RWPE2 (cell line): ENCODE results near the gene OVOL2.

Experiments used
- ATAC-seq: fragments of 200-7000 bp; cut with Tn5 transposase; 3 replicates; pipeline ENCODE4 v1.9.1; 2021; ENCODE audit warnings: low read depth
- DNase-seq: peaks from one replicate; pipeline ENCODE4 v3.0.0-alpha.2; 2020; ENCODE audit warnings: low spot score
- H3K27ac ChIP-seq: fragments of 450-650 bp; 2 replicates; pipeline ENCODE4 v1.5.1; 2017; ENCODE audit warnings: mild to moderate bottlenecking; ENCODE audit not compliant: poor library complexity, severe bottlenecking
- H3K27me3 ChIP-seq: fragments of 250-450 bp; sonication (Bioruptor Pico); 2 replicates; pipeline ENCODE4 v1.5.1; 2021; ENCODE audit warnings: mild to moderate bottlenecking, moderate library complexity; ENCODE audit not compliant: insufficient read depth, poor library complexity, severe bottlenecking
- H3K36me3 ChIP-seq: fragments of 250-450 bp; sonication (Bioruptor Pico); 2 replicates; pipeline ENCODE4 v1.5.1; 2020; ENCODE audit warnings: low read depth, mild to moderate bottlenecking, moderate library complexity
- H3K4me1 ChIP-seq: fragments of 250-450 bp; sonication (Bioruptor Pico); 2 replicates; pipeline ENCODE4 v1.5.1; 2021; ENCODE audit warnings: mild to moderate bottlenecking, moderate library complexity; ENCODE audit not compliant: insufficient read depth, poor library complexity, severe bottlenecking
- H3K4me3 ChIP-seq: fragments of 250-450 bp; sonication (Bioruptor Pico); 2 replicates; pipeline ENCODE4 v1.5.1; 2021; ENCODE audit warnings: mild to moderate bottlenecking, moderate library complexity; ENCODE audit not compliant: severe bottlenecking
- H3K9me3 ChIP-seq: fragments of 250-450 bp; sonication (Bioruptor Pico); 2 replicates; pipeline ENCODE4 v1.5.1; 2021; ENCODE audit warnings: mild to moderate bottlenecking, moderate library complexity; ENCODE audit not compliant: severe bottlenecking
- CTCF ChIP-seq: fragments of 450-650 bp; IDR thresholded peaks from one replicate; pipeline ENCODE4 v1.5.1; 2017; ENCODE audit warnings: mild to moderate bottlenecking, moderate library complexity; ENCODE audit not compliant: poor library complexity, severe bottlenecking

The OVOL2 gene

DNA sequence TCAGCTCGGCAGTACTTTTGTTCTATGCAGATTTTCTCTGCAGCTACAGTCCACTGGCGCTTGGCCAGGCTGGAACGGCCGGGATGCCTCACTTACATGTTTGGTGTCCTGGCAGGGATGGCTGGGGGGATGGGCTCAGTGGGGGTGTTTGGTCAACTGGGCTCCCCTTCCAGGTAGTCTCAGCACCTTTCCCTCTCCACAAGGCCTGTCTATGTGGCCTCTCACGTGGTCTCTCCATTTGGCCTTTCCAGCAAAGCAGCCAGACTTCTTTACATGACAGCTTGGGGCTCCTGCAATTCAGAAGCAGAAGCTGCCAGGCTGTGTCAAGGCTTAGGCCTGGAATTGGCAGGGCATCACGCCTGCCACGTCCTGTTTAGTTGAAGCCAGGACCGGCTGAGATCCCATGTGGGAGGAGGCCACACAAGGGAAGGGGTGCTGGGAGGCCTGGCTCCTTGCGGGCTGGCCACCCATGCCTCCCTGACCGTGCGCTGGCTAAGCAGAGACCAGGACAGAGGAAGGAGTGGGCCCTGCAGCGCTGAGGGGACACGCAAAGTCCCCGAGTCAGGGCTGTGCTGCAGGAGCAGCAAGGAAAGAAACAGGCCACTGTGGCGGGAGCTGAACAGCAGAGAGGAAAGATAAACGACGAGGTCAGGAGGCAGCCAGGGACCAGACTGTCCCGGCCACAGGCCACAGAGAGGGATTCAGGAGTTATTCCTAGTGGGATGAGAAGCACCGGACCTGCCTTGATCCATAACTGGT, 50.0 kb downstream of the OVOL2 start:
- ATAC-seq, result no peak
- Histone ChIP-seq H3K36me3 (no peaks in the 10 kb centered on the region), H3K4me1 (no peaks in the 10 kb centered on the region), H3K27ac (no peak overlapping the region), H3K27me3 (no peaks in the 10 kb centered on the region), H3K9me3 (no peaks in the 10 kb centered on the region), H3K4me3 (no peak overlapping the region)
- no peak for TF ChIP-seq CTCF
- no peak for DNase-seq

DNA sequence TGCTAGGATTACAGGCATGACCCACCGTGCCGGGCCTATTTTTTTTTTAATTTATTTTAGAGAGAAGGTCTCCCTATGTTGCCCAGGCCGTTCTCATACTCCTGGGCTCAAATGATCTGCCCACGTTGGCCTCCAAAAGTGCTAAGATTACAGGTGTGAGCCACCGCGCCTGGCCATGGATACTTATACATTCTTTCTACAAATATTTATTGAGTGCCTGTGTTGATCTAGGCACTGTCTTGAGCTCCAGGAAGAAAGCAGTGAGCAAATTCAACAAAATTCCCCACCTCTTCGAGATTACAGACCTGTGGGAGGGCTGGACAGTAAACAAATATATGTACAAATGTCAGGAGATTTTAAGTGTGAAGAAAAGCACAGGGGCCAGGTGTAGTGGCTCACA, 51.0 kb downstream of the OVOL2 start:
- Histone ChIP-seq H3K27me3 (no peaks in the 10 kb centered on the region), H3K27ac (no peak overlapping the region), H3K9me3 (no peaks in the 10 kb centered on the region), H3K4me3 (no peak overlapping the region), H3K36me3 (no peaks in the 10 kb centered on the region), H3K4me1 (peaks cover 1% of the 10 kb centered on the region)
- ATAC-seq (no peak), DNase-seq (no peak)
- TF ChIP-seq CTCF, result no peak

- ATAC-seq (no peak), DNase-seq (no peak)
- Histone ChIP-seq H3K27ac (no peak overlapping the region), H3K4me3 (no peak overlapping the region), H3K36me3 (no peaks in the 10 kb centered on the region), H3K4me1 (peaks cover 7% of the 10 kb centered on the region), H3K9me3 (no peaks in the 10 kb centered on the region), H3K27me3 (no peaks in the 10 kb centered on the region)
- TF ChIP-seq CTCF, result no peak
Measured at GRCh38 chr20:18005990-18006364, 51.7 kb downstream of the OVOL2 start.

DNA sequence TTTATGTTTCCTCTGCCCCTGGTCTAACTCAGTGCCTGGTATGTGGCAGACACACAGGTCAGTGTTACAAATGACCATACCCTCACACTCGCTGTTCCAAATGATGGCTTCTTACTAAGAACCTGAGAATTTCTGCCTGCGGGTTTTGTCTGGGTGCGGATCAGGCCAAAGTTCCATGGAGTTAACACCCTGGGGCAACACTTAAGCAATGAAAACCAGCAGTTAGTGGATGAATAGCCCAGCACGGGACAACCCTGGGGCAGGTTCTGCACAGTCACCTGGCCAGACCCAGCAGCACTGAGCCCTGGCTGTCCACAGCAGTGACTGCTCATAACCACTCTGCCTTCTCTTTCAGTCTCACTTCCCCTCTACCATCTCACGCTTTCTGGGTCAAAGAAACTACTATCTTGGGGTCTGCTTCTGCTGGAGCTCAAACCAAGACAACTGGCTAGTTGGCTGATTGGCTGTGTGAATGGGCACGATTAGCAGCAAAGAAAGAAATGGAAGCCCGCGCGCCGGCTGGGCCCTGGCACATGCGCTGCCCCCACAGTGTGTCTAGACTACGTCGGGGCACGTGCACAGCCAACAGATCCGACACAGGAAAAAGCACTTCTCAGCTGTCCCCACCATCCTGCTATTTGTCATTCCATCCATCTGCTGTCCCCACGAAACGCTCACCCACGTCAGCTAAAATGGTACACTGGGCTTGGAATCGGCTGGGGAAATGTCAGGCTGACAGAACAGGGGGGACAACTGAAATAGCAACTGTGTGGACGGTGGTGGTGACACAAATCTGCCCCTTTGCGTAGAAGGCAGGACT, 52.3 kb downstream of the OVOL2 start:
- H3K36me3 ChIP-seq, result no peaks in the 10 kb centered on the region
- H3K27ac ChIP-seq, result no peak overlapping the region
- no peaks in the 10 kb centered on the region for H3K9me3 ChIP-seq
- DNase-seq (no peak), ATAC-seq (no peak)
- H3K4me3 ChIP-seq, result no peak overlapping the region
- no peak for TF ChIP-seq CTCF
- H3K4me1 ChIP-seq, result peaks cover 8% of the 10 kb centered on the region
- no peaks in the 10 kb centered on the region for H3K27me3 ChIP-seq
